Neuronal stem cell (in vitro differentiated cells): ENCODE measurements around the gene TECPR2.

Experiments used
- DNase-seq: peaks from one replicate; pipeline ENCODE4 v3.0.0-alpha.2; 2013; ENCODE audit warnings: low spot score
- H2AFZ ChIP-seq: one replicate; pipeline ENCODE4 v1.6.1; 2013; ENCODE audit warnings: mild to moderate bottlenecking, low read length, inconsistent platforms
- H2AK5ac ChIP-seq: 2 replicates; pipeline ENCODE4 v1.6.1; 2013; ENCODE audit warnings: low read depth, mild to moderate bottlenecking, inconsistent platforms, low read length, moderate library complexity, mixed read lengths
- H2BK120ac ChIP-seq: 2 replicates; pipeline ENCODE4 v1.6.1; 2013; ENCODE audit warnings: low read depth, mild to moderate bottlenecking, inconsistent platforms, low read length, moderate library complexity, mixed read lengths
- H2BK12ac ChIP-seq: one replicate; pipeline ENCODE4 v1.6.1; 2013; ENCODE audit warnings: low read length, inconsistent platforms
- H2BK15ac ChIP-seq: 2 replicates; pipeline ENCODE4 v1.6.1; 2013; ENCODE audit warnings: mild to moderate bottlenecking, low read length, inconsistent platforms, mixed read lengths
- H2BK5ac ChIP-seq: one replicate; pipeline ENCODE4 v1.6.1; 2013; ENCODE audit warnings: inconsistent platforms, mild to moderate bottlenecking, low read length, moderate library complexity
- H3K14ac ChIP-seq: one replicate; pipeline ENCODE4 v1.6.1; 2013; ENCODE audit warnings: low read length, inconsistent platforms
- H3K18ac ChIP-seq: 2 replicates; pipeline ENCODE4 v1.6.1; 2013; ENCODE audit warnings: low read length, inconsistent platforms
- H3K23ac ChIP-seq: 2 replicates; pipeline ENCODE4 v1.6.1; 2013; ENCODE audit warnings: low read depth, mild to moderate bottlenecking, mixed read lengths, low read length, inconsistent platforms; ENCODE audit not compliant: poor library complexity
- H3K27ac ChIP-seq: replicated peaks from 3 replicates; pipeline ENCODE4 v1.5.1; 2013; ENCODE audit warnings: low read length, inconsistent platforms
- H3K27me3 ChIP-seq, 3 experiments: 2 replicates each; pipeline ENCODE4 v1.6.1; 2013; ENCODE audit warnings: low read length in 3 of 3, mild to moderate bottlenecking in 2 of 3, inconsistent platforms in 1 of 3, low read depth in 1 of 3, mixed read lengths in 1 of 3, moderate library complexity in 1 of 3; ENCODE audit not compliant: control insufficient read depth in 3 of 3, insufficient read depth in 3 of 3
- H3K36me3 ChIP-seq, 2 donors: replicated peaks in 1 of 2; 2 replicates each; pipeline ENCODE4 v1.6.1; 2013; ENCODE audit warnings: low read length in 2 of 2; ENCODE audit not compliant: control insufficient read depth in 2 of 2, insufficient read depth in 2 of 2
- H3K4ac ChIP-seq: 2 replicates; pipeline ENCODE4 v1.6.1; 2013; ENCODE audit warnings: inconsistent platforms, mild to moderate bottlenecking, low read length, moderate library complexity
- H3K4me1 ChIP-seq, 2 donors: 1 replicate in 1 of 2; 2 replicates in 1 of 2; pipeline ENCODE4 v1.6.1; 2013; ENCODE audit warnings: low read length in 2 of 2, low read depth in 1 of 2; ENCODE audit not compliant: control insufficient read depth in 2 of 2, insufficient read depth in 1 of 2
- H3K4me2 ChIP-seq: one replicate; pipeline ENCODE4 v1.6.1; 2013; ENCODE audit warnings: mild to moderate bottlenecking, low read length, inconsistent platforms; ENCODE audit not compliant: insufficient read depth, poor library complexity, severe bottlenecking
- H3K4me3 ChIP-seq, 2 donors: 2 replicates each; pipeline ENCODE4 v1.5.1; 2013; ENCODE audit warnings: low read length in 2 of 2, mild to moderate bottlenecking in 2 of 2, inconsistent platforms in 1 of 2, moderate library complexity in 1 of 2
- H3K79me1 ChIP-seq: one replicate; pipeline ENCODE4 v1.6.1; 2013; ENCODE audit warnings: low read depth, mild to moderate bottlenecking, inconsistent platforms, low read length, moderate library complexity
- H3K9ac ChIP-seq: one replicate; pipeline ENCODE4 v1.6.1; 2013; ENCODE audit warnings: mild to moderate bottlenecking, low read depth, low read length, inconsistent platforms; ENCODE audit not compliant: poor library complexity
- H3K9me3 ChIP-seq, 2 donors: replicated peaks in 1 of 2; 2 replicates each; pipeline versions ENCODE3 to v1.6.1; 2013; ENCODE audit warnings: low read length in 2 of 2, mild to moderate bottlenecking in 2 of 2, inconsistent platforms in 1 of 2, low read depth in 1 of 2, mixed read lengths in 1 of 2, moderate library complexity in 1 of 2; ENCODE audit not compliant: control insufficient read depth in 2 of 2, insufficient read depth in 1 of 2
- H4K8ac ChIP-seq: one replicate; pipeline ENCODE4 v1.6.1; 2013; ENCODE audit warnings: low read depth, mild to moderate bottlenecking, inconsistent platforms, low read length, moderate library complexity
- H4K91ac ChIP-seq: one replicate; pipeline ENCODE4 v1.6.1; 2013; ENCODE audit warnings: low read length, low read depth, mild to moderate bottlenecking, inconsistent platforms; ENCODE audit not compliant: poor library complexity
- WGBS, 2 donors: extraction: QIAGEN DNeasy Blood & Tissue Kit; methylation state at CpG; one replicate each; pipeline ENCODE4 v1.1.7; 2013; ENCODE audit warnings: missing lambda C conversion rate in 2 of 2, mixed read lengths in 1 of 2; ENCODE audit not compliant: insufficient read length in 2 of 2, insufficient replicate concordance in 1 of 2; ENCODE audit errors: extremely low coverage in 2 of 2; 5-methylcytosine and 5-hydroxymethylcytosine counted together

The TECPR2 gene

DNA sequence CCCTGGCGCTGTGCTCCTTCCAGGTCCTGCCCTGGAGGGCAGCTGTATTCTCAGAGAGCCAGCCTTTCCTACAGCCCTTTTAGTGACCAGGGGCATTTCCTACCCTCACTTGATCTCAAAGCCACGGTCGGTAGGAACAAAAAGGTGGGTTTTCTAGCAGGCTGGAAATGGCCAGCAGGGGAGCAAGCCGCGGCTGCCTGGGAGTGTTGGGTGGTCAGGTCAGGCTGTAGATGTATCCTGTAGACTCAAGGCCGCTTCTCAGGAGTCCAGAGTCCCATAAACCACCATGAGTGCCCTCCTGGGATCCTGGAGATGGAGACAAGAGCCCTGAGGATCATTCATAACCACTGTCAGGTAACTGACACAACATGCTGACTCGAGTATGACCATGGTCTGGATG lies 18.7 kb upstream of the TECPR2 start:
- Histone ChIP-seq H2BK5ac (no peak overlapping the region), H3K9ac (no peak overlapping the region), H3K23ac (no peak overlapping the region), H2BK120ac (no peak overlapping the region), H3K79me1 (no peaks in the 10 kb centered on the region), H4K91ac (no peak overlapping the region), H2AK5ac (no peak overlapping the region), H3K4ac (no peak overlapping the region), H3K27ac (no peak overlapping the region), H3K4me2 (no peak overlapping the region), H3K4me3 (no peak overlapping the region), H3K27me3 (no peaks in the 10 kb centered on the region), H2AFZ (no peak overlapping the region), H3K18ac (no peak overlapping the region), H3K36me3 (peaks cover 30 to 82% of the 10 kb centered on the region in 2 donors), H3K14ac (no peak overlapping the region), H2BK15ac (no peak overlapping the region), H2BK12ac (no peak overlapping the region), H3K9me3 (no peaks in the 10 kb centered on the region), H4K8ac (no peak overlapping the region), H3K4me1 (no peaks in the 10 kb centered on the region)
- WGBS, 2 donors = no CpG with 5 or more reads among the region's 7 CpGs
- DNase-seq = no peak

- H3K27me3 ChIP-seq = no peaks in the 10 kb centered on the region
- H2BK5ac ChIP-seq = no peak overlapping the region
- no peak overlapping the region for H3K14ac ChIP-seq
- H3K4me3 ChIP-seq = no peak overlapping the region
- no peak for DNase-seq
- no peak overlapping the region for H2BK15ac ChIP-seq
- H3K27ac ChIP-seq = no peak overlapping the region
- H2AK5ac ChIP-seq = no peak overlapping the region
- peaks cover 28 to 82% of the 10 kb centered on the region in 2 donors for H3K36me3 ChIP-seq
- H2BK12ac ChIP-seq = no peak overlapping the region
- H3K9ac ChIP-seq = no peak overlapping the region
- no peak overlapping the region for H4K8ac ChIP-seq
- no peak overlapping the region for H3K4me2 ChIP-seq
- H2AFZ ChIP-seq = no peak overlapping the region
- no peaks in the 10 kb centered on the region for H3K4me1 ChIP-seq
- no peak overlapping the region for H2BK120ac ChIP-seq
- H3K4ac ChIP-seq = no peak overlapping the region
- no peak overlapping the region for H3K18ac ChIP-seq
- H3K9me3 ChIP-seq = no peaks in the 10 kb centered on the region
- WGBS, 2 donors = no CpG with 5 or more reads among the region's 5 CpGs
- no peaks in the 10 kb centered on the region for H3K79me1 ChIP-seq
- H4K91ac ChIP-seq = no peak overlapping the region
- no peak overlapping the region for H3K23ac ChIP-seq
Measured at GRCh38 chr14:102344485-102344884, 18.3 kb upstream of the TECPR2 start.

DNA sequence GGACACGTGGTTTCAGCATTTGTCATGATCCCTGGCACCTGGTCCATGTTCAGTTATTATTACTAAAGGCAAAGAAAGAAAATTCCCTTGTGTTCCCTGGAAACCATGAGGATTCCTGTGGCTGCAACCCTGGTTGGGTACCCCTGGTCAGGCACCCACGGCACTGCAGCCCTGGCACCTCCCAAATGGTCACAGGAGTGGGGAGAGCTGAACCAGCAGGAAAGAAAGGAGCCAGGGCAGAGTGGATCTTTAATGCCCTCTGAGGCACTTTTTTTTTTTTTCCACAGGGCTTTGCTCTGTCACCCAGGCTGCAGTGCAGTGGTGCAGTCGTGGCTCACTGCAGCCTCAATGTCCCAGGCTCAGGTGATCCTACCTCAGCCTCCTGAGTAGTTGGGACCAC lies 17.5 kb upstream of the TECPR2 start:
- DNase-seq = no peak
- WGBS, 2 donors = no CpG with 5 or more reads among the region's 3 CpGs
- peaks cover 28 to 89% of the 10 kb centered on the region in 2 donors for H3K36me3 ChIP-seq

DNA sequence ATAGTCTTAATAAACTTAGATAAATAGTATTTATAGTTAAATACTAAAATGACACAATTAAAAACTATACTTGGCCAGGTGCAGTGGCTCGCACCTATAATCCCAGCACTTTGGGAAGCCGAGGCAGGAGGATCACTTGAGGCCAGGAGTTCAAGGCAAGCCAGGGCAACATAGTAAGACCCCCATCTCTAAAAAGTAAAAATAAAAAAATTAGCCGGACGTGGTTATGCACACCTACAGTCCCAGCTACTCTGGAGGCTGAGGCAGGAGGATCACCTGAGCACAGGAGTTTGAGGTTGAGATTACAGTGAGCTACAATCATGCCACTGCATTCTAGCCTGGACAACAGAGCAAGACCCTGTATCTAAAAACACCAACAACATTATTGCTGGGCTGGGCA lies 16.1 kb upstream of the TECPR2 start:
- Histone ChIP-seq H2BK120ac (no peak overlapping the region), H2AK5ac (no peak overlapping the region)

More for the DNA sequence above, 17.5 kb upstream of the TECPR2 start:
- Histone ChIP-seq H3K4me1 (no peaks in the 10 kb centered on the region), H4K91ac (no peak overlapping the region), H3K4me2 (no peak overlapping the region), H2BK120ac (peak overlapping the region; percentile 72), H2BK12ac (no peak overlapping the region), H3K4me3 (no peak overlapping the region), H2AK5ac (no peak overlapping the region), H3K9me3 (no peaks in the 10 kb centered on the region), H3K18ac (no peak overlapping the region), H2BK5ac (no peak overlapping the region), H3K23ac (no peak overlapping the region), H2AFZ (no peak overlapping the region), H4K8ac (no peak overlapping the region), H3K14ac (no peak overlapping the region), H3K4ac (no peak overlapping the region), H3K27ac (no peak overlapping the region), H3K27me3 (no peaks in the 10 kb centered on the region), H3K9ac (no peak overlapping the region), H3K79me1 (no peaks in the 10 kb centered on the region), H2BK15ac (no peak overlapping the region)

More for the DNA sequence above, 16.1 kb upstream of the TECPR2 start:
- H3K36me3 ChIP-seq = peaks cover 19 to 85% of the 10 kb centered on the region in 2 donors
- no peak overlapping the region for H3K27ac ChIP-seq
- H4K8ac ChIP-seq = no peak overlapping the region
- H2BK5ac ChIP-seq = no peak overlapping the region
- no peaks in the 10 kb centered on the region for H3K9me3 ChIP-seq
- no peak overlapping the region for H3K18ac ChIP-seq
- no peaks in the 10 kb centered on the region for H3K79me1 ChIP-seq
- no peak overlapping the region for H2BK12ac ChIP-seq
- no peak overlapping the region for H2AFZ ChIP-seq
- no CpG with 5 or more reads among the region's 4 CpGs for whole genome bisulfite sequencing, 2 donors
- H2BK15ac ChIP-seq = no peak overlapping the region
- no peaks in the 10 kb centered on the region for H3K4me1 ChIP-seq
- no peak overlapping the region for H3K14ac ChIP-seq
- DNase-seq = no peak
- H3K4ac ChIP-seq = no peak overlapping the region
- H3K9ac ChIP-seq = no peak overlapping the region
- H4K91ac ChIP-seq = no peak overlapping the region
- H3K27me3 ChIP-seq = no peaks in the 10 kb centered on the region
- H3K4me2 ChIP-seq = no peak overlapping the region
- H3K23ac ChIP-seq = no peak overlapping the region
- H3K4me3 ChIP-seq = no peak overlapping the region
